Measurements from ENCODE around the gene PLCG2. TPM values are rescaled to one million over a fixed set of nuclear protein-coding genes. Genes with fewer than 3 reads are reported as not detected.

PLCG2 gene
- total RNA-seq, 1 experiment from 2014 or later = 6.0 TPM

- H4K8ac ChIP-seq (replicated peaks; ENCODE audit: insufficient read length, low read depth, low read length) = no peak overlapping the region
- no peak overlapping the region for H3K4ac ChIP-seq (ENCODE audit: low read depth, low read length)
- TF ChIP-seq CTCF (conservative IDR thresholded peaks at IDR 0.05) = no peak
- no peak overlapping the region for H3K4me3 Mint-ChIP-seq
- no peaks in the 10 kb centered on the region for H3K27me3 ChIP-seq (ENCODE audit: insufficient read depth, low read length)
- no peak overlapping the region for H3K23ac ChIP-seq (ENCODE audit: insufficient read length, low read depth, low read length)
- H4K5ac ChIP-seq (ENCODE audit: insufficient read length, low read depth, low read length) = no peak overlapping the region
- H3K27me3 Mint-ChIP-seq (ENCODE audit: low read depth) = no peaks in the 10 kb centered on the region; the same call in 1 of the 2 replicates
- no peak overlapping the region for H3K9ac ChIP-seq (ENCODE audit: extremely low read depth, insufficient read length, low read length)
- no peak overlapping the region for H3K18ac ChIP-seq (ENCODE audit: insufficient read length, low read depth, low read length)
- H3K56ac ChIP-seq (ENCODE audit: insufficient read length, low read depth, low read length) = peak overlapping the region; percentile 45
- no peak overlapping the region for H2AK5ac ChIP-seq (ENCODE audit: insufficient read length, low read length)
- no peaks in the 10 kb centered on the region for H4K20me1 ChIP-seq (ENCODE audit: control insufficient read depth, insufficient read depth, insufficient read length)
- H3K23me2 ChIP-seq (ENCODE audit: insufficient read length, low read depth, low read length, poor library complexity, severe bottlenecking) = no peaks in the 10 kb centered on the region
- H3K4me1 Mint-ChIP-seq = no peaks in the 10 kb centered on the region
- no peak overlapping the region for H3K14ac ChIP-seq (ENCODE audit: insufficient read depth, low read length)
- peak overlapping the region in 1 of 3 experiments; percentile 5; a peak in 1 of 7 replicates for H3K27ac Mint-ChIP-seq
- H2BK12ac ChIP-seq (ENCODE audit: insufficient read length, low read depth, low read length) = no peak overlapping the region
- WGBS (ENCODE audit: extremely low coverage, insufficient read length, low lambda C conversion rate) = no CpG with 5 or more reads among the region's 4 CpGs
- H3K27ac ChIP-seq (ENCODE audit: insufficient read length, low read depth, low read length) = no peak overlapping the region
- H2BK15ac ChIP-seq (ENCODE audit: low read depth, low read length) = no peak overlapping the region
- H4K91ac ChIP-seq (ENCODE audit: insufficient read length, low read depth, low read length) = no peak overlapping the region
- H3K4me2 ChIP-seq (ENCODE audit: insufficient read depth, insufficient read length, low read length) = no peak overlapping the region
- H3K79me2 ChIP-seq (ENCODE audit: insufficient read depth, low read length) = no peaks in the 10 kb centered on the region
- H3K79me1 ChIP-seq (ENCODE audit: insufficient read depth, low read depth, low read length, poor library complexity, severe bottlenecking) = no peaks in the 10 kb centered on the region
- H3T11ph ChIP-seq (ENCODE audit: low read length) = no peak overlapping the region
- H2BK20ac ChIP-seq (ENCODE audit: low read depth, low read length, poor library complexity, severe bottlenecking) = no peak overlapping the region
- DNase-seq = no peak
- no peak overlapping the region for H2AFZ ChIP-seq (ENCODE audit: low read length)
- H2BK120ac ChIP-seq (ENCODE audit: low read depth, low read length, poor library complexity, severe bottlenecking) = no peak overlapping the region
- no peaks in the 10 kb centered on the region for H3K9me3 ChIP-seq (ENCODE audit: control insufficient read depth, low read depth, low read length)
- no peaks in the 10 kb centered on the region for H3K9me3 Mint-ChIP-seq
- H3K36me3 Mint-ChIP-seq (ENCODE audit: insufficient read depth in 1 of 3, low read depth in 3 of 3) = peaks cover 0 to 4% (median 0%) of the 10 kb centered on the region in 3 experiments; a peak in 2 of 7 replicates
- H2BK5ac ChIP-seq (ENCODE audit: insufficient read length, low read length) = no peak overlapping the region
- no peaks in the 10 kb centered on the region for H3K4me1 ChIP-seq (ENCODE audit: insufficient read depth, low read length)
These were observed 141.4 kb downstream of the PLCG2 start for GRCh38 chr16:81920498-81920897.
